OCI-LY3 (cell line): Measurements from ENCODE around the gene ZNF438.
"Not testable (repeated sequence)": the region's sequence is repeated elsewhere in the genome, so short reads cannot be mapped to it uniquely, and the experiment has no call there.

ENCODE experiments used
- CTCF ChIP-seq: fragments of 200-600, 300-600 bp; sonication (generic); IDR thresholded peaks from 2 replicates; pipeline ENCODE4 v1.5.1; 2014; ENCODE audit warnings: antibody characterized with exemption, low read length, low read depth
- EZH2phosphoT487 ChIP-seq: fragments of 200-600 bp; shearing (Covaris generic); IDR thresholded peaks from 2 replicates; pipeline ENCODE4 v1.6.1; 2018; ENCODE audit warnings: antibody characterized with exemption, mixed run types, low read depth

GRCh38 chr10:31056678-31057077 lies 25.0 kb upstream of the ZNF438 start:
- not testable (repeated sequence) for TF ChIP-seq CTCF, EZH2phosphoT487
